ENCODE measurements around the gene PPP4R2. TPM values are rescaled to one million over a fixed set of nuclear protein-coding genes. Genes with fewer than 3 reads are reported as not detected.

PPP4R2 gene
- total and polyA plus RNA-seq, 2 experiments from 2014 or later, result 51.0 to 91.4 TPM

- TF ChIP-seq EZH2 (IDR thresholded peaks at IDR 0.05; ENCODE audit: borderline replicate concordance), result no peak
- TF ChIP-seq CTCF (IDR thresholded peaks at IDR 0.05; ENCODE audit: poor library complexity), result no peak
- TF ChIP-seq EZH2phosphoT487 (IDR thresholded peaks at IDR 0.05; ENCODE audit: low read depth, severe bottlenecking, unreplicated experiment), result no peak
- no peak for DNase-seq (ENCODE audit: low spot score)
Measured at GRCh38 chr3:73101881-73102280, 105.3 kb downstream of the PPP4R2 start.

GRCh38 chr3:73107215-73107614 lies 110.6 kb downstream of the PPP4R2 start:
- Histone ChIP-seq H3K4me1 (ENCODE audit: insufficient read depth) (no peaks in the 10 kb centered on the region), H3K9me2 (replicated peaks; ENCODE audit: insufficient read depth) (no peaks in the 10 kb centered on the region), H3K4me2 (no peak overlapping the region), H3K4me3 (no peak overlapping the region), H3K9me3 (ENCODE audit: low read depth) (no peaks in the 10 kb centered on the region), H3K27ac (no peak overlapping the region), H2AFZ (no peak overlapping the region), H3K36me3 (replicated peaks; ENCODE audit: insufficient read depth, low read depth) (no peaks in the 10 kb centered on the region), H3K27me3 (no peaks in the 10 kb centered on the region), H4K20me1 (ENCODE audit: insufficient read depth, poor library complexity, severe bottlenecking) (no peaks in the 10 kb centered on the region), H3K79me2 (no peaks in the 10 kb centered on the region)
- TF ChIP-seq EZH2phosphoT487 (IDR thresholded peaks at IDR 0.05; ENCODE audit: low read depth, severe bottlenecking, unreplicated experiment), result no peak
- TF ChIP-seq CTCF (IDR thresholded peaks at IDR 0.05; ENCODE audit: poor library complexity), result no peak
- no peak for TF ChIP-seq EZH2 (IDR thresholded peaks at IDR 0.05; ENCODE audit: borderline replicate concordance)
- WGBS (ENCODE audit: low lambda C conversion rate, missing lambda C conversion rate), result 88% methylated on average over 3 of the region's 3 CpGs
- no peak for DNase-seq (ENCODE audit: low spot score)

More at GRCh38 chr3:73101881-73102280, 105.3 kb downstream of the PPP4R2 start:
- Histone ChIP-seq H3K79me2 (no peaks in the 10 kb centered on the region), H2AFZ (no peak overlapping the region), H3K4me1 (ENCODE audit: insufficient read depth) (no peaks in the 10 kb centered on the region), H3K27ac (no peak overlapping the region), H3K36me3 (replicated peaks; ENCODE audit: insufficient read depth, low read depth) (no peaks in the 10 kb centered on the region), H3K27me3 (no peaks in the 10 kb centered on the region), H3K9me2 (replicated peaks; ENCODE audit: insufficient read depth) (no peaks in the 10 kb centered on the region), H3K9me3 (ENCODE audit: low read depth) (no peaks in the 10 kb centered on the region), H3K4me3 (no peak overlapping the region), H3K4me2 (peak overlapping the region; percentile 60), H4K20me1 (ENCODE audit: insufficient read depth, poor library complexity, severe bottlenecking) (no peaks in the 10 kb centered on the region)
- 57% methylated on average over 2 of the region's 2 CpGs for WGBS (ENCODE audit: low lambda C conversion rate, missing lambda C conversion rate)

GRCh38 chr3:73107676-73108187 lies 111.1 kb downstream of the PPP4R2 start:
- TF ChIP-seq EZH2 (IDR thresholded peaks at IDR 0.05; ENCODE audit: borderline replicate concordance) (no peak), CTCF (IDR thresholded peaks at IDR 0.05; ENCODE audit: poor library complexity) (no peak), EZH2phosphoT487 (IDR thresholded peaks at IDR 0.05; ENCODE audit: low read depth, severe bottlenecking, unreplicated experiment) (no peak)
- no peaks in the 10 kb centered on the region for H4K20me1 ChIP-seq (ENCODE audit: insufficient read depth, poor library complexity, severe bottlenecking)
- 70% methylated on average over 5 of the region's 5 CpGs for WGBS (ENCODE audit: low lambda C conversion rate, missing lambda C conversion rate)

More at GRCh38 chr3:73107676-73108187, 111.1 kb downstream of the PPP4R2 start:
- DNase-seq (ENCODE audit: low spot score), result no peak
- no peak overlapping the region for H3K4me3 ChIP-seq
- no peak overlapping the region for H2AFZ ChIP-seq
- H3K4me2 ChIP-seq, result no peak overlapping the region
- H3K79me2 ChIP-seq, result no peaks in the 10 kb centered on the region
- H3K27ac ChIP-seq, result no peak overlapping the region
- H3K4me1 ChIP-seq (ENCODE audit: insufficient read depth), result no peaks in the 10 kb centered on the region
- no peaks in the 10 kb centered on the region for H3K9me3 ChIP-seq (ENCODE audit: low read depth)
- no peaks in the 10 kb centered on the region for H3K9me2 ChIP-seq (replicated peaks; ENCODE audit: insufficient read depth)
- no peaks in the 10 kb centered on the region for H3K27me3 ChIP-seq
- no peaks in the 10 kb centered on the region for H3K36me3 ChIP-seq (replicated peaks; ENCODE audit: insufficient read depth, low read depth)

Data from hepatocyte (in vitro differentiated cells).